Fibroblast of mammary gland (primary cell): ENCODE data around the gene VAV1.

Source experiments
- DNase-seq: peaks from one replicate; pipeline ENCODE4 v3.0.0-alpha.2; 2010; ENCODE audit warnings: low read depth
- H3K4me3 ChIP-seq: 2 replicates; pipeline ENCODE4 v1.5.1; 2011; ENCODE audit warnings: low read depth, mild to moderate bottlenecking, low read length, moderate library complexity; ENCODE audit not compliant: control insufficient read depth
- TF ChIP-seq, protein P1 (sequence below): conservative IDR thresholded peaks from 2 replicates; pipeline ENCODE4 v1.5.1; 2011; ENCODE audit warnings: low read depth, low read length, inconsistent platforms; ENCODE audit not compliant: control insufficient read depth, insufficient read depth

The VAV1 gene

DNA sequence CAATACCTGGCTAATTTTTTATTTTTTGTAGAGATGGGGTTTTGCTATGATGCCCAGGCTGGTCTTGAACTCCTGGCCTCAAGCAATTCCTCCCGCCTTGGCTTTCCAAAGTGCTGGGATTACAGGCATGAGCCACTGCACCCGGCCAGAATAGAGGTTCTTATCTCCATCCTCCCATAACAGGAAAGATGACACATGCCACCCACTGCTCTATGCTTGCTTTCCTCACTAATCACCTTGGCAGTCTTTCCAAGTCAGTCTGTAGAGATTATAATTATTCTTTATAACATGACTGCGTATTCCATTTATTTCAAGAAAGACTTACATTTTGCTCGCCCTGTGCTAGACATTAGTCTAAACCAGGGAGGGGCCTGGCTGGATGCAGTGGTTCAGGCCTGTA lies 6.7 kb downstream of the VAV1 start:
- no peak overlapping the region for H3K4me3 ChIP-seq
- DNase-seq, result no peak
- TF ChIP-seq, protein P1, sequence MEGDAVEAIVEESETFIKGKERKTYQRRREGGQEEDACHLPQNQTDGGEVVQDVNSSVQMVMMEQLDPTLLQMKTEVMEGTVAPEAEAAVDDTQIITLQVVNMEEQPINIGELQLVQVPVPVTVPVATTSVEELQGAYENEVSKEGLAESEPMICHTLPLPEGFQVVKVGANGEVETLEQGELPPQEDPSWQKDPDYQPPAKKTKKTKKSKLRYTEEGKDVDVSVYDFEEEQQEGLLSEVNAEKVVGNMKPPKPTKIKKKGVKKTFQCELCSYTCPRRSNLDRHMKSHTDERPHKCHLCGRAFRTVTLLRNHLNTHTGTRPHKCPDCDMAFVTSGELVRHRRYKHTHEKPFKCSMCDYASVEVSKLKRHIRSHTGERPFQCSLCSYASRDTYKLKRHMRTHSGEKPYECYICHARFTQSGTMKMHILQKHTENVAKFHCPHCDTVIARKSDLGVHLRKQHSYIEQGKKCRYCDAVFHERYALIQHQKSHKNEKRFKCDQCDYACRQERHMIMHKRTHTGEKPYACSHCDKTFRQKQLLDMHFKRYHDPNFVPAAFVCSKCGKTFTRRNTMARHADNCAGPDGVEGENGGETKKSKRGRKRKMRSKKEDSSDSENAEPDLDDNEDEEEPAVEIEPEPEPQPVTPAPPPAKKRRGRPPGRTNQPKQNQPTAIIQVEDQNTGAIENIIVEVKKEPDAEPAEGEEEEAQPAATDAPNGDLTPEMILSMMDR, result no peak

DNA sequence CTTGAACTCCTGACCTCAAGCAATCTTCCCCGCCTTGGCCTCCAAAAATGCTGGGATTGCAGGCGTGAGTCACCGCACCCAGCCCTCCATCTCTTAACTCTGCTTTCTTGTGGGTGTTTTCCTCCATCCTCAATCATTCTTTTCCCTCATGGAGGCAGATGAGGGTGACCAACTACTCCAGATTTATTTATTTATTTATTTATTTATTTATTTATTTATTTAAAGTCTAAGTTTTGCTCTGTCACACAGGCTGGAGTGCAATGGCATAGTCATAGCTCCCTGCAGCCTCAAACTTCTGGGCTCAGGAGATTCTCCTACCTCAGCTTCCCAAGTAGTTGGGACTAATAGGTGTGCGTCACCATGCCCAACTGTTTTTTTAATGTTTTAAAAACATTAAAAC lies 14.9 kb downstream of the VAV1 start:
- no peak for DNase-seq
- H3K4me3 ChIP-seq, result no peak overlapping the region
- TF ChIP-seq, protein P1, result no peak

DNA sequence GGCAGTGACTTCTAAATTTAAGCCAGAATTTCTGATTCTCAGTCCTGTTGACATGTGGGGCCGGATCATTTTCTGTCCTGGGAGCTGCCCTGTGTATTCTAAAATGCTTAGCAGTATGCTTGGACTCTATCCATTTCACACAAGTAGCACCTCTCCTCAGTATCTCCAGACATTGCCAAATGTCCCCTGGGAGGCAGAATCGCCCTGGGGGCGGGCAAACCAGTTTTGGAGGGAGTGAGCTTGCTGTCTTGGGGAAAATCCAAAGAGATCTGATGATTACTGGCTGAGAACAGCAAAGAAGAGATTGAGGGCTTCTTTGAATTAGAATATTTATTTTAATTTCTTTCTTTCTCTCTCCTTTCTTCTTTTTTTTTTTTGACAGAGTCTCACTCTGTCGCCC lies 16.4 kb downstream of the VAV1 start:
- no peak for DNase-seq
- no peak overlapping the region for H3K4me3 ChIP-seq
- TF ChIP-seq, protein P1, result no peak

DNA sequence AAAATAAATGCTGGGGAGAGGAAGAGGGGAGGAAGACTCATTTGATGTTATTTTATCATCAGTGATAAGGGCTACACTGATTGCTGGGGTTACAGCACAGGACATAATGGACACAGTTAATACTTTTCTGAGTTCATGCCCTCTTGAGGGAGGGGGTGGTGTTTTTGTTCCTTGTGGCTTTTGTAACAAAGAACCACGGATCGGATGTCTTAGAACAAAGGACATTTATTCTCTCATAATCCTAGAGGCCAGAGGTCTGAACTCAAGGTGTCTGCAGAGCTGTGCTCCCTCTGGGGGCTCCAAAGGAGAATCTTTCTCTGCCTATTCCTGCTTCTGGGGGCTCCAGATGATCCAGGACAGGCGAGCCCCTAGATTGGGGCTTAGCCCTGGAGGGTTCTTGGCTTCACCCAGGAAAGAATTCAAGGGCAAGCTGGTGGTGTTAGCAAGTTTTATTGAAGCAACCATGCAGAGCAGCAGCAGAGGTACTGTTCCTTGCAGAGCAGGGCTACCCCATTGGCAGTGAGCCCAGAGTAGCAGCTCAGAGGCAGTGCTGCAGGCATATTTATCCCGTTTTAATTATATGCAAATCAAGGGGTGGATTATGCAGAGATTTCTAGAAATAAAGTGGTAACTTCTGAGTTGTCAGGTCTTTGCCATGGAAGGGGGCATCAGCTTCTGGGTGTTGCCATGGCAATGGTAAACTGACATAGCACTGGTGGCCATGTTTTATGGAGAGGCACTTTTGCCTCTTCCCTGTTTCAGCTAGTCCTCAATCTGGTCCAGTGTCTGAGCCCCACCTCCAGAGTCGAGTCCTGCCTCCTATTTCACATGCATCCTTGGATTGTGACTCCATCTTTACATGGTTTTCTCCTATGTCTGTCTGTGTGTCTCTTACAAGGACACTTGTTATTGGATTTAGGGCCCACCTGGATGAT lies 18.0 kb downstream of the VAV1 start:
- no peak for DNase-seq
- H3K4me3 ChIP-seq, result no peak overlapping the region
- TF ChIP-seq, protein P1, result no peak

DNA sequence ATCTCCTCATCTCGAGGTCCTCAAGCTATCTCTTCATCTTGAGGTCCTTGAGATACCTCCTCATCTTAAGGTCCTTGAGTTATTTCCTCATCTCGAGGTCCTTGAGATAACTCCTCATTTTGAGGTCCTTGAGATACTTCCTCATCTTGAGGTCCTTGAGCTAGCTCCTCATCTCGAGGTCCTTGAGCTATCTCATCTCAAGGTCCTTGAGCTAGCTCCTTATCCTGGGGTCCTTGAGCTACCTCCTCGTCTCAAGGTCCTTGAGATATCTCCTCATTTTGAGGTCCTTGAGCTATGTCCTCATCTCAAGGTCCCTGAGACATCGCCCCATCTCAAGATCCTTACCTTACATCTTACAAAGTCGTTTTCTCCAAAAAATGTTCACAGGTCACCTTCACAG lies 18.7 kb downstream of the VAV1 start:
- TF ChIP-seq, protein P1, result no peak
- H3K4me3 ChIP-seq, result no peak overlapping the region
- DNase-seq, result no peak

DNA sequence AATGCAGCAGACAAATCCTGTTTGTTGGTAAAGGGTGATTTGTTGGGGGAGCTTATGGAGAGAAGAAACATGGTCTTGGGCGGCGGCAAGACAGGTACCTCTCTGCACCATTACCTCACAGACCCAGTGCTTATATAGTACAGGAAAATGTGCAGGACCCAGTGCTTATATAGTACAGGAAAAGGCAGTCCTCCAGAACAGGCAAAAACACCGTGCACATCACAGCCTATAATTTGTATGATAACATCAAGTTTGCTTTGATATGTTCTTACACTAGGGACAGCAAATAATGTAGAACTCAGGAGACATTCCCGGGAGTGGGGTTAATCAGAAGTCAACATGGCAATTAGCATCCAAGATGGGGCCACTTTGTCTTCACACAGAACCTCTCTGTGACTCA lies 20.9 kb downstream of the VAV1 start:
- TF ChIP-seq, protein P1, result no peak
- DNase-seq, result no peak
- no peak overlapping the region for H3K4me3 ChIP-seq

DNA sequence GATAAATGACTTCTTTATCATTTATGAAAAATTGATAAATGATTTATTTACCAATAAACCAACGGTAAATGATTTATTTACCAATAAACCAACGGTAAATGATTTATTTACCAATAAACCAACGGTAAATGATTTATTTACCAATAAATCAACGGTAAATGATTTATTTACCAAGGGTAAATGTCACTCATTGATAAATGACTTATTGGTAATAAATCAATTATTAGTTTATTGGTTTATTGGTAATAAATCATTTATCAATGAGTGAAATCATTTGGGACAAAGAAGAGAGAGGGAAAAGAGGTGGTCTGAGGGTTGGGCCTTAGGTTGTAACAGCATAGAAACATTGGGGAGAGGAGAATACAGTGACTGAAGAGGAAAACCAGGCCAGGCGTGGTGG lies 21.5 kb downstream of the VAV1 start:
- no peak for DNase-seq
- TF ChIP-seq, protein P1, result no peak
- no peak overlapping the region for H3K4me3 ChIP-seq
